Gastroesophageal sphincter (tissue), 4 donors: Measurements from ENCODE around the gene DISC1. TPM values are rescaled to one million over a fixed set of nuclear protein-coding genes. Genes with fewer than 3 reads are reported as not detected.

Experiments
- ATAC-seq: fragments of 150-250 bp; one replicate; pipeline ENCODE4 v1.9.1; 2016; ENCODE audit warnings: mild to moderate bottlenecking, moderate library complexity
- H3K27ac ChIP-seq, 4 donors: fragments of 200-600 bp; sonication (generic) in 3 of 4; 1 replicate in 3 of 4; 2 replicates in 1 of 4; pipeline ENCODE4 v1.5.1; 2016 to 2019
- H3K27me3 ChIP-seq: fragments of 200-600 bp; sonication (generic); one replicate; pipeline ENCODE4 v1.5.1; 2019
- H3K36me3 ChIP-seq, 2 donors: fragments of 200-600 bp; sonication (generic); one replicate each; pipeline ENCODE4 v1.5.1; 2019; ENCODE audit warnings: control low read depth in 1 of 2
- H3K4me1 ChIP-seq, 3 donors: fragments of 200-600 bp; sonication (generic); 1 replicate in 2 of 3; 2 replicates in 1 of 3; pipeline ENCODE4 v1.5.1; 2016 to 2019; ENCODE audit warnings: control low read depth in 2 of 3
- H3K4me3 ChIP-seq, 2 donors: fragments of 200-600 bp; sonication (generic); one replicate each; pipeline ENCODE4 v1.5.1; 2019; ENCODE audit warnings: mild to moderate bottlenecking in 1 of 2, moderate library complexity in 1 of 2
- H3K9me3 ChIP-seq, 3 donors: fragments of 200-600 bp; sonication (generic); one replicate each; pipeline ENCODE4 v1.5.1; 2017 to 2019; ENCODE audit warnings: control low read depth in 2 of 3
- CTCF ChIP-seq, 4 experiments: fragments of 200-600 bp in 2 of 4; fragments of 450-650 bp in 2 of 4; sonication (generic) in 1 of 4; IDR thresholded peaks; one replicate each; pipeline ENCODE4 v1.5.1; 2017 to 2019; ENCODE audit warnings: antibody characterized with exemption in 4 of 4, mild to moderate bottlenecking in 2 of 4, moderate library complexity in 2 of 4
- EP300 ChIP-seq: sonication (generic); formaldehyde crosslinking; IDR thresholded peaks from one replicate; pipeline ENCODE4 v1.6.1; 2017; ENCODE audit warnings: antibody characterized with exemption, mild to moderate bottlenecking
- POLR2A ChIP-seq, 2 donors: fragments of 450-650 bp; IDR thresholded peaks; one replicate each; pipeline ENCODE4 v1.6.1; 2017; ENCODE audit warnings: antibody characterized with exemption in 2 of 2, mild to moderate bottlenecking in 2 of 2, moderate library complexity in 1 of 2
- POLR2AphosphoS5 ChIP-seq: sonication (generic); formaldehyde crosslinking; IDR thresholded peaks from one replicate; pipeline ENCODE4 v1.6.1; 2017; ENCODE audit warnings: antibody characterized with exemption
- WGBS, 2 donors: methylation state at CpG; one replicate each; pipeline ENCODE4 v1.1.5; 2018; ENCODE audit warnings: low coverage in 1 of 2; 5-methylcytosine and 5-hydroxymethylcytosine counted together
- total RNA-seq, 4 donors: library from RNA; depleted of rRNA; stranded (reverse); fragments of >200 nt; gene quantifications; one replicate each; pipeline ENCODE4 v1.1.0, GENCODE V29; 2016

DISC1 gene
- total RNA-seq, 4 donors from 2014 or later = 4.4 to 9.8 (median 6.8) TPM

GRCh38 chr1:231681006-231681405 lies 54.4 kb downstream of the DISC1 start:
- no peak for ATAC-seq
- Histone ChIP-seq H3K36me3 (no peaks in the 10 kb centered on the region), H3K9me3 (no peaks in the 10 kb centered on the region), H3K27me3 (no peaks in the 10 kb centered on the region), H3K4me3 (no peak overlapping the region), H3K4me1 (peaks cover 0 to 5% (median 0%) of the 10 kb centered on the region in 3 donors), H3K27ac (no peak overlapping the region)
- TF ChIP-seq EP300 (no peak), POLR2AphosphoS5 (no peak), POLR2A (IDR thresholded peaks at IDR 0.05) (no peak), CTCF (IDR thresholded peaks at IDR 0.05) (no peak)
- 57 to 80% methylated on average over 1 to 3 of the region's 3 CpGs for WGBS, 2 donors

GRCh38 chr1:231682779-231683178 lies 56.2 kb downstream of the DISC1 start:
- peaks cover 0 to 5% (median 0%) of the 10 kb centered on the region in 3 donors for H3K4me1 ChIP-seq
- no peaks in the 10 kb centered on the region for H3K27me3 ChIP-seq
- H3K27ac ChIP-seq = no peak overlapping the region
- H3K9me3 ChIP-seq = no peaks in the 10 kb centered on the region
- no peak for ATAC-seq
- H3K4me3 ChIP-seq = no peak overlapping the region
- TF ChIP-seq EP300 = no peak
- no peak for TF ChIP-seq CTCF (IDR thresholded peaks at IDR 0.05)
- TF ChIP-seq POLR2A (IDR thresholded peaks at IDR 0.05) = no peak
- no peak for TF ChIP-seq POLR2AphosphoS5
- no peaks in the 10 kb centered on the region for H3K36me3 ChIP-seq
- WGBS, 2 donors = 64 to 80% methylated on average over 3 of the region's 3 CpGs

GRCh38 chr1:231683439-231684165 lies 57.0 kb downstream of the DISC1 start:
- H3K4me1 ChIP-seq = peaks cover 0 to 5% (median 0%) of the 10 kb centered on the region in 3 donors
- 82 to 100% methylated on average over 4 to 7 of the region's 7 CpGs for WGBS, 2 donors
- no peaks in the 10 kb centered on the region for H3K36me3 ChIP-seq
- TF ChIP-seq CTCF (IDR thresholded peaks at IDR 0.05) = no peak
- TF ChIP-seq POLR2A (IDR thresholded peaks at IDR 0.05) = no peak
- no peak for TF ChIP-seq EP300
- no peak for TF ChIP-seq POLR2AphosphoS5
- ATAC-seq = no peak
- no peaks in the 10 kb centered on the region for H3K9me3 ChIP-seq
- H3K4me3 ChIP-seq = no peak overlapping the region
- H3K27ac ChIP-seq = no peak overlapping the region
- H3K27me3 ChIP-seq = no peaks in the 10 kb centered on the region

GRCh38 chr1:231684356-231685244 lies 58.0 kb downstream of the DISC1 start:
- H3K4me3 ChIP-seq = no peak overlapping the region
- H3K4me1 ChIP-seq = peaks cover 0 to 6% (median 0%) of the 10 kb centered on the region in 3 donors
- no peak for ATAC-seq
- H3K27ac ChIP-seq = no peak overlapping the region
- TF ChIP-seq POLR2A (IDR thresholded peaks at IDR 0.05) (no peak), POLR2AphosphoS5 (no peak), CTCF (IDR thresholded peaks at IDR 0.05) (no peak), EP300 (no peak)
- no peaks in the 10 kb centered on the region for H3K36me3 ChIP-seq
- H3K27me3 ChIP-seq = no peaks in the 10 kb centered on the region
- WGBS, 2 donors = 52 to 67% methylated on average over 11 to 12 of the region's 15 CpGs
- H3K9me3 ChIP-seq = no peaks in the 10 kb centered on the region
